T-helper 2 cell treated with Interferon-gamma antibody and Interleukin-4, amounts not matched to agents 5 μg/mL and 100 μg/mL, for 36 hours (primary cell): ENCODE results near the gene SOX14.

Experiments used
- DNase-seq: peaks from one replicate; pipeline ENCODE4 v3.0.0; 2021; ENCODE audit warnings: low spot score
- H3K27ac Mint-ChIP-seq: one replicate; pipeline ENCODE4 v1.8.0; 2021; ENCODE audit warnings: mild to moderate bottlenecking, mixed read lengths
- H3K27me3 Mint-ChIP-seq: one replicate; pipeline ENCODE4 v1.8.0; 2021; ENCODE audit warnings: low read depth, mixed read lengths
- H3K36me3 Mint-ChIP-seq: one replicate; pipeline ENCODE4 v1.8.0; 2021; ENCODE audit warnings: low read depth, mixed read lengths
- H3K4me1 Mint-ChIP-seq: one replicate; pipeline ENCODE4 v1.8.0; 2021; ENCODE audit warnings: low read depth, mixed read lengths
- H3K4me3 Mint-ChIP-seq: one replicate; pipeline ENCODE4 v1.8.0; 2022; ENCODE audit warnings: mild to moderate bottlenecking, moderate library complexity, mixed read lengths
- H3K9me3 Mint-ChIP-seq: one replicate; pipeline ENCODE4 v1.8.0; 2021; ENCODE audit warnings: mixed read lengths

SOX14 gene

GRCh38 chr3:137764001-137764433, at the start of gene SOX14:
TSS of gene SOX14 (plus strand) at chr3:137764315. CDS start at chr3:137764785, 470 bp downstream.
- Mint-ChIP-seq H3K9me3 (no peaks in the 10 kb centered on the region), H3K4me1 (no peaks in the 10 kb centered on the region), H3K27ac (no peak within 1 kb of the TSS), H3K4me3 (no peak within 1 kb of the TSS), H3K36me3 (no peaks in the 10 kb centered on the region), H3K27me3 (peaks cover 90% of the 10 kb centered on the region)
- no peak for DNase-seq

GRCh38 chr3:137714551-137714950, 49.6 kb upstream of the SOX14 start:
- Mint-ChIP-seq H3K36me3 (no peaks in the 10 kb centered on the region), H3K4me1 (no peaks in the 10 kb centered on the region), H3K4me3 (no peak overlapping the region), H3K9me3 (peaks cover 15% of the 10 kb centered on the region), H3K27ac (no peak overlapping the region), H3K27me3 (no peaks in the 10 kb centered on the region)
- DNase-seq: no peak

- H3K4me1 Mint-ChIP-seq: no peaks in the 10 kb centered on the region
- no peaks in the 10 kb centered on the region for H3K9me3 Mint-ChIP-seq
- DNase-seq: no peak
- no peaks in the 10 kb centered on the region for H3K36me3 Mint-ChIP-seq
- H3K27me3 Mint-ChIP-seq: no peaks in the 10 kb centered on the region
- H3K4me3 Mint-ChIP-seq: no peak overlapping the region
- H3K27ac Mint-ChIP-seq: no peak overlapping the region
Observed at GRCh38 chr3:137724240-137724639, 39.9 kb upstream of the SOX14 start.

GRCh38 chr3:137737208-137737607, 26.9 kb upstream of the SOX14 start:
- Mint-ChIP-seq H3K9me3 (peaks cover 7% of the 10 kb centered on the region), H3K4me1 (no peaks in the 10 kb centered on the region), H3K4me3 (no peak overlapping the region), H3K27ac (no peak overlapping the region), H3K36me3 (no peaks in the 10 kb centered on the region), H3K27me3 (no peaks in the 10 kb centered on the region)
- DNase-seq: no peak

- Mint-ChIP-seq H3K27ac (no peak overlapping the region), H3K4me3 (no peak overlapping the region), H3K9me3 (peaks cover 7% of the 10 kb centered on the region), H3K4me1 (no peaks in the 10 kb centered on the region), H3K36me3 (no peaks in the 10 kb centered on the region), H3K27me3 (no peaks in the 10 kb centered on the region)
- no peak for DNase-seq
Observed at GRCh38 chr3:137738710-137739109, 25.4 kb upstream of the SOX14 start.

- no peaks in the 10 kb centered on the region for H3K9me3 Mint-ChIP-seq
- no peak overlapping the region for H3K4me3 Mint-ChIP-seq
Observed at GRCh38 chr3:137743608-137744007, 20.5 kb upstream of the SOX14 start.

GRCh38 chr3:137746808-137747207, 17.3 kb upstream of the SOX14 start:
- Mint-ChIP-seq H3K27ac (no peak overlapping the region), H3K36me3 (no peaks in the 10 kb centered on the region), H3K27me3 (no peaks in the 10 kb centered on the region), H3K4me3 (no peak overlapping the region), H3K9me3 (no peaks in the 10 kb centered on the region), H3K4me1 (no peaks in the 10 kb centered on the region)
- DNase-seq: no peak

More at GRCh38 chr3:137743608-137744007, 20.5 kb upstream of the SOX14 start:
- DNase-seq: no peak
- H3K27ac Mint-ChIP-seq: no peak overlapping the region
- H3K4me1 Mint-ChIP-seq: no peaks in the 10 kb centered on the region
- H3K27me3 Mint-ChIP-seq: no peaks in the 10 kb centered on the region
- H3K36me3 Mint-ChIP-seq: no peaks in the 10 kb centered on the region

- H3K4me3 Mint-ChIP-seq: no peak overlapping the region
- peaks cover 50% of the 10 kb centered on the region for H3K27me3 Mint-ChIP-seq
- H3K9me3 Mint-ChIP-seq: no peaks in the 10 kb centered on the region
- H3K4me1 Mint-ChIP-seq: no peaks in the 10 kb centered on the region
- H3K36me3 Mint-ChIP-seq: no peaks in the 10 kb centered on the region
- no peak overlapping the region for H3K27ac Mint-ChIP-seq
- DNase-seq: no peak
Observed at GRCh38 chr3:137759505-137759904, 4.6 kb upstream of the SOX14 start.

- Mint-ChIP-seq H3K27ac (no peak overlapping the region), H3K9me3 (no peaks in the 10 kb centered on the region), H3K4me1 (no peaks in the 10 kb centered on the region), H3K4me3 (no peak overlapping the region), H3K27me3 (peaks cover 58% of the 10 kb centered on the region), H3K36me3 (no peaks in the 10 kb centered on the region)
- DNase-seq: no peak
Observed at GRCh38 chr3:137760341-137761098, 3.6 kb upstream of the SOX14 start.

GRCh38 chr3:137761099-137761562, 3.0 kb upstream of the SOX14 start:
- H3K36me3 Mint-ChIP-seq: no peaks in the 10 kb centered on the region
- no peaks in the 10 kb centered on the region for H3K9me3 Mint-ChIP-seq
- no peak overlapping the region for H3K4me3 Mint-ChIP-seq
- H3K27ac Mint-ChIP-seq: no peak overlapping the region
- H3K27me3 Mint-ChIP-seq: peaks cover 64% of the 10 kb centered on the region
- no peak for DNase-seq
- H3K4me1 Mint-ChIP-seq: no peaks in the 10 kb centered on the region

- no peak overlapping the region for H3K4me3 Mint-ChIP-seq
- H3K27me3 Mint-ChIP-seq: peaks cover 71% of the 10 kb centered on the region
- H3K4me1 Mint-ChIP-seq: no peaks in the 10 kb centered on the region
- no peaks in the 10 kb centered on the region for H3K9me3 Mint-ChIP-seq
- H3K27ac Mint-ChIP-seq: no peak overlapping the region
- DNase-seq: no peak
- H3K36me3 Mint-ChIP-seq: no peaks in the 10 kb centered on the region
Observed at GRCh38 chr3:137761563-137762503, 2.3 kb upstream of the SOX14 start.

GRCh38 chr3:137762674-137763593, 1.2 kb upstream of the SOX14 start:
- no peak overlapping the region for H3K4me3 Mint-ChIP-seq
- H3K4me1 Mint-ChIP-seq: no peaks in the 10 kb centered on the region
- H3K36me3 Mint-ChIP-seq: no peaks in the 10 kb centered on the region
- H3K9me3 Mint-ChIP-seq: no peaks in the 10 kb centered on the region
- DNase-seq: no peak
- H3K27ac Mint-ChIP-seq: no peak overlapping the region
- peaks cover 82% of the 10 kb centered on the region for H3K27me3 Mint-ChIP-seq

- no peak overlapping the region for H3K4me3 Mint-ChIP-seq
- H3K4me1 Mint-ChIP-seq: no peaks in the 10 kb centered on the region
- no peak for DNase-seq
- no peaks in the 10 kb centered on the region for H3K9me3 Mint-ChIP-seq
- no peaks in the 10 kb centered on the region for H3K36me3 Mint-ChIP-seq
- H3K27ac Mint-ChIP-seq: no peak overlapping the region
- peaks cover 86% of the 10 kb centered on the region for H3K27me3 Mint-ChIP-seq
Observed at GRCh38 chr3:137763594-137763938, 549 bp upstream of the SOX14 start.
